GM21529 (cell line): ENCODE results near the gene PRKAG2.

Source experiments
- ATAC-seq: cut with Tn5 transposase; IDR thresholded peaks from one replicate; pipeline ENCODE4 v1.9.1; 2021; ENCODE audit not compliant: unreplicated experiment

PRKAG2 gene

GRCh38 chr7:151866761-151867655, 9.9 kb downstream of the PRKAG2 start:
- ATAC-seq: no peak

GRCh38 chr7:151866028-151866427, 10.9 kb downstream of the PRKAG2 start:
- no peak for ATAC-seq

GRCh38 chr7:151865070-151865670, 11.7 kb downstream of the PRKAG2 start:
- ATAC-seq: no peak

- ATAC-seq: no peak
Measured at GRCh38 chr7:151864561-151864960, 12.4 kb downstream of the PRKAG2 start.

- ATAC-seq: no peak
Measured at GRCh38 chr7:151864081-151864480, 12.8 kb downstream of the PRKAG2 start.

GRCh38 chr7:151863386-151864079, 13.4 kb downstream of the PRKAG2 start:
- ATAC-seq: no peak

- no peak for ATAC-seq
Measured at GRCh38 chr7:151862606-151863381, 14.1 kb downstream of the PRKAG2 start.

GRCh38 chr7:151861881-151862280, 15.0 kb downstream of the PRKAG2 start:
- ATAC-seq: no peak

GRCh38 chr7:151860771-151861170, 16.1 kb downstream of the PRKAG2 start:
- ATAC-seq: no peak

GRCh38 chr7:151859948-151860685, 16.8 kb downstream of the PRKAG2 start:
- no peak for ATAC-seq

- no peak for ATAC-seq
Measured at GRCh38 chr7:151859111-151859947, 17.6 kb downstream of the PRKAG2 start.

GRCh38 chr7:151858456-151858855, 18.5 kb downstream of the PRKAG2 start:
- no peak for ATAC-seq

GRCh38 chr7:151857866-151858450, 19.0 kb downstream of the PRKAG2 start:
- ATAC-seq: no peak

- ATAC-seq: no peak
Measured at GRCh38 chr7:151857412-151857811, 19.5 kb downstream of the PRKAG2 start.

GRCh38 chr7:151856516-151856915, 20.4 kb downstream of the PRKAG2 start:
- ATAC-seq: no peak

- no peak for ATAC-seq
Measured at GRCh38 chr7:151856098-151856497, 20.8 kb downstream of the PRKAG2 start.

GRCh38 chr7:151854720-151855071, 22.2 kb downstream of the PRKAG2 start:
- no peak for ATAC-seq

GRCh38 chr7:151853896-151854719, 22.8 kb downstream of the PRKAG2 start:
- ATAC-seq: no peak
